ENCODE data around the gene FICD.

GRCh38 chr12:108495054-108495453, 20.0 kb upstream of the FICD start:
- TF ChIP-seq, protein P1, sequence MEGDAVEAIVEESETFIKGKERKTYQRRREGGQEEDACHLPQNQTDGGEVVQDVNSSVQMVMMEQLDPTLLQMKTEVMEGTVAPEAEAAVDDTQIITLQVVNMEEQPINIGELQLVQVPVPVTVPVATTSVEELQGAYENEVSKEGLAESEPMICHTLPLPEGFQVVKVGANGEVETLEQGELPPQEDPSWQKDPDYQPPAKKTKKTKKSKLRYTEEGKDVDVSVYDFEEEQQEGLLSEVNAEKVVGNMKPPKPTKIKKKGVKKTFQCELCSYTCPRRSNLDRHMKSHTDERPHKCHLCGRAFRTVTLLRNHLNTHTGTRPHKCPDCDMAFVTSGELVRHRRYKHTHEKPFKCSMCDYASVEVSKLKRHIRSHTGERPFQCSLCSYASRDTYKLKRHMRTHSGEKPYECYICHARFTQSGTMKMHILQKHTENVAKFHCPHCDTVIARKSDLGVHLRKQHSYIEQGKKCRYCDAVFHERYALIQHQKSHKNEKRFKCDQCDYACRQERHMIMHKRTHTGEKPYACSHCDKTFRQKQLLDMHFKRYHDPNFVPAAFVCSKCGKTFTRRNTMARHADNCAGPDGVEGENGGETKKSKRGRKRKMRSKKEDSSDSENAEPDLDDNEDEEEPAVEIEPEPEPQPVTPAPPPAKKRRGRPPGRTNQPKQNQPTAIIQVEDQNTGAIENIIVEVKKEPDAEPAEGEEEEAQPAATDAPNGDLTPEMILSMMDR (IDR thresholded peaks at IDR 0.05; ENCODE audit: low read length): peak; percentile 65
- TF ChIP-seq EZH2 (IDR thresholded peaks at IDR 0.05; ENCODE audit: borderline replicate concordance, low read length): no peak
